Skeletal muscle satellite cell (primary cell): ENCODE measurements around the gene STK11.
"Not testable (repeated sequence)": the region's sequence is repeated elsewhere in the genome, so short reads cannot be mapped to it uniquely, and the experiment has no call there.

Source experiments
- H3K27me3 ChIP-seq: 2 replicates; pipeline ENCODE4 v1.7.0; 2013; ENCODE audit warnings: low read length; ENCODE audit not compliant: control insufficient read depth, insufficient read depth
- H3K36me3 ChIP-seq: 2 replicates; pipeline ENCODE4 v1.7.0; 2013; ENCODE audit warnings: mild to moderate bottlenecking, control low read depth, low read length; ENCODE audit not compliant: insufficient read depth
- H3K4me1 ChIP-seq: 2 replicates; pipeline ENCODE4 v1.7.0; 2013; ENCODE audit warnings: low read length; ENCODE audit not compliant: control insufficient read depth, insufficient read depth
- H3K4me2 ChIP-seq: 2 replicates; pipeline ENCODE4 v1.7.0; 2013; ENCODE audit warnings: mild to moderate bottlenecking, low read length
- H3K4me3 ChIP-seq: 2 replicates; pipeline ENCODE4 v1.7.0; 2013; ENCODE audit warnings: low read length
- H3K9ac ChIP-seq: 2 replicates; pipeline ENCODE4 v1.7.0; 2013; ENCODE audit warnings: mild to moderate bottlenecking, low read depth, low read length, moderate library complexity
- H3K9me3 ChIP-seq: replicated peaks from 2 replicates; pipeline ENCODE4 v1.7.0; 2013; ENCODE audit warnings: mild to moderate bottlenecking, control low read depth, low read length

Gene STK11

GRCh38 chr19:1200614-1201013 lies 5.0 kb upstream of the STK11 start:
- H3K4me3 ChIP-seq, H3K4me2 ChIP-seq, H3K36me3 ChIP-seq, H3K9ac ChIP-seq, H3K9me3 ChIP-seq, H3K27me3 ChIP-seq: not testable (repeated sequence)
- H3K4me1 ChIP-seq: peaks cover 11% of the 10 kb centered on the region

- Histone ChIP-seq H3K9ac (peak overlapping the region; percentile 79), H3K4me3 (peak overlapping the region; percentile 79), H3K4me2 (peak overlapping the region; percentile 99), H3K4me1 (peaks cover 36% of the 10 kb centered on the region), H3K27me3 (no peaks in the 10 kb centered on the region), H3K9me3 (no peaks in the 10 kb centered on the region), H3K36me3 (peaks cover 10% of the 10 kb centered on the region)
Observed at GRCh38 chr19:1206150-1206863, 729 bp downstream of the STK11 start.

GRCh38 chr19:1206864-1207450 lies 1.4 kb downstream of the STK11 start:
- H3K4me2 ChIP-seq: peak overlapping the region; percentile 99
- H3K9me3 ChIP-seq: no peaks in the 10 kb centered on the region
- H3K27me3 ChIP-seq: no peaks in the 10 kb centered on the region
- peak overlapping the region; percentile 79 for H3K9ac ChIP-seq
- peaks cover 36% of the 10 kb centered on the region for H3K4me1 ChIP-seq
- peaks cover 10% of the 10 kb centered on the region for H3K36me3 ChIP-seq
- H3K4me3 ChIP-seq: peak overlapping the region; percentile 79

GRCh38 chr19:1208830-1209229 lies 3.3 kb downstream of the STK11 start:
- H3K9ac ChIP-seq, H3K9me3 ChIP-seq, H3K27me3 ChIP-seq: not testable (repeated sequence)
- Histone ChIP-seq H3K4me1 (peaks cover 38% of the 10 kb centered on the region), H3K4me2 (peak overlapping the region; percentile 68), H3K36me3 (peaks cover 17% of the 10 kb centered on the region), H3K4me3 (peak overlapping the region; percentile 42)

DNA sequence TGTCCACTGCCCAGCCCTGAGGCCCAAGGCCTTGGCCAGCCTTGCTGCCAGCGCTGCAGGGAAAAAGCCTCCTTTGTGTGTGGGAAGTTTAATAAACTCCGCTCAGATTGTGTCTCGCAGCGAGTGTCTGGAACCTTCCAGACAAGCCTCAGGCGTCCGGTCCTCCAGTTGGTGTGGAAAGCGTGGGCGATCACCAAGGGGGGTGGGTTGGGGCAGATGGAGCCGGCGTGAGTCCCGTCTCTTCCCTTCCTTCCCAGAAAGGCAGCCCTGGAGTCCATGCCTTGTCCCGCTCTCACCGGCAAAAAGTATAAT lies 4.6 kb downstream of the STK11 start:
- no peaks in the 10 kb centered on the region for H3K9me3 ChIP-seq
- peak overlapping the region; percentile 30 for H3K4me2 ChIP-seq
- peak overlapping the region; percentile 23 for H3K9ac ChIP-seq
- H3K27me3 ChIP-seq: no peaks in the 10 kb centered on the region
- peaks cover 21% of the 10 kb centered on the region for H3K36me3 ChIP-seq
- H3K4me1 ChIP-seq: peaks cover 48% of the 10 kb centered on the region
- no peak overlapping the region for H3K4me3 ChIP-seq

GRCh38 chr19:1211494-1212234 lies 6.1 kb downstream of the STK11 start:
- Histone ChIP-seq H3K9ac (no peak overlapping the region), H3K4me3 (no peak overlapping the region), H3K36me3 (peaks cover 21% of the 10 kb centered on the region)

GRCh38 chr19:1213391-1214286 lies 8.1 kb downstream of the STK11 start:
- Histone ChIP-seq H3K9me3 (no peaks in the 10 kb centered on the region), H3K4me1 (peaks cover 67% of the 10 kb centered on the region), H3K27me3 (no peaks in the 10 kb centered on the region), H3K4me3 (peak overlapping the region; percentile 34), H3K9ac (peak overlapping the region; percentile 85), H3K4me2 (peak overlapping the region; percentile 71), H3K36me3 (peaks cover 21% of the 10 kb centered on the region)

More at GRCh38 chr19:1211494-1212234, 6.1 kb downstream of the STK11 start:
- H3K27me3 ChIP-seq: no peaks in the 10 kb centered on the region
- H3K4me1 ChIP-seq: peaks cover 62% of the 10 kb centered on the region
- no peak overlapping the region for H3K4me2 ChIP-seq
- no peaks in the 10 kb centered on the region for H3K9me3 ChIP-seq

DNA sequence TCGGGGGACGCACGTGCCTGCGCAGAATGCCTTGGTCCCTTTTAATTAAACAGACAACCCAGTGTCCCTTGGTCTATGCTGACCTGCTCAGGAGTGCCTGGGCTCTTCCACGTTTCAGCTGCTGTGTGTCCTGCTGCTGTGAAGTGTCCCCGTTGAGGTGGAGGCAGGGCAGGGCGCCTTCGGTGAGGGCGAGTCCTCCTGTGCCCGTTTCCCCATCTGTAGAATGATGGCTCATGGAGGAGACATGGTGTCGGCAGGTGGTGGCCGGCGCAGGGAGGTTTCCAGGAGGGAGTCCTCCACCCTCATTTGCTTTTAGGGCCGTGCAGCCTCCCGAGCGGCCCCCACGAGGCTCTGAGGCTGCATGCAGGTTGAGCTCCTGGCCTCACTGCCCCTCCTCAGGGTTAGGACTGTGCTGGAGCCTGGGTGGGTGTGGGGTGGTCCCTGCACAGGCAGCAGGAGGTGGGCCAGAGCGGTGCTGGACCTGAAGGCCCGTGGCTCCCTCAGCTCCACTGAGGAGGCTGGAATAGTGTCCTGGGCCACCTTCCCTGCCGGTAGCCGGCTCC lies 8.8 kb downstream of the STK11 start:
- Histone ChIP-seq H3K9me3 (no peaks in the 10 kb centered on the region), H3K4me3 (peak overlapping the region; percentile 34), H3K4me1 (peaks cover 60% of the 10 kb centered on the region), H3K4me2 (peak overlapping the region; percentile 71), H3K36me3 (peaks cover 21% of the 10 kb centered on the region), H3K9ac (peak overlapping the region; percentile 85), H3K27me3 (no peaks in the 10 kb centered on the region)

DNA sequence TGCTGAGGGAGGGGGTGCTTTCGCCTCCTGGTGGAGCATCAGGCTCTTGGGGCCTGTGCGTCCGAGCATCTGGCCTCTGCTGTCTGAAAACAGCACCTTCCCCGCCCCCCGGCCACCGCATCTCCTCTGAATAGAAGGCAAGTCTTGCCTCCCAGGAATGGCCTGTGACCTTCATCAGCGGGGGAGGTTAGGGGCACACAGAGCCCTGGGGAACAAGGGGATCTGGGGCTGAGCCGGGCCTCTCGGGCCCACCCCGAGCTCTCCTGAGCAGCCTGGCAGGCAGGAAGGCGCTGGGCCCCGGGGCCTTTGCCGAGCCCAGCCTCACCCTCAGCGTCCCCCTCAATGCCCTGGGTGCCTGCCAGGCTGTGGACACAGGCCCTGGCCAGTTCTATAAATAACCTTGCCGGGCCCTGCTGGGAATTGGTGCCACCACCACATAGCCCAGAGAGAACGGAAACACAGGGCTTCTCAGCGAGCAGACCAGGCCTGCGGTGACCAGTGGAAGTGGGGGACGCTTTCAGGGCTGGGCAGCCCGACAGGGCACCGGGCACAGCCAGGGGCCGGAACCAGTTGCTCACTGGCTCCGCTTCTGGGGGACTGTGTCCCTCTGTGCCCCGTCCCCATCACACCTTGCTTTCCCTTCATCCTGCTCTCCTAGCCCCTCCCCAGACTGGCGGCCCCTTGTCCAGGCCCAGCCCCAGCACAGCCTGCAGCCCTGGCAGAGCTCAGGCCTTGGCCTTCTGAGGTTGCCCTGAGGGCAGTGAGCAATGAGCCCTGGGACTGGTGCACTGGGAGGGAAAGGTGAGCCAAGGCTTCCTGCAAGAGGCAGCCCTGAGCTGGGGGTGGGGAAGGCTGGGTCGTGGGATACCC lies 9.5 kb downstream of the STK11 start:
- H3K4me3 ChIP-seq: peak overlapping the region; percentile 34
- no peaks in the 10 kb centered on the region for H3K27me3 ChIP-seq
- peaks cover 20% of the 10 kb centered on the region for H3K36me3 ChIP-seq
- no peaks in the 10 kb centered on the region for H3K9me3 ChIP-seq
- peak overlapping the region; percentile 85 for H3K9ac ChIP-seq
- peak overlapping the region; percentile 71 for H3K4me2 ChIP-seq
- H3K4me1 ChIP-seq: peaks cover 53% of the 10 kb centered on the region

GRCh38 chr19:1216756-1217155 lies 11.2 kb downstream of the STK11 start:
- no peak overlapping the region for H3K4me3 ChIP-seq
- peak overlapping the region; percentile 71 for H3K4me2 ChIP-seq
- no peaks in the 10 kb centered on the region for H3K27me3 ChIP-seq
- H3K9ac ChIP-seq: peak overlapping the region; percentile 24
- H3K36me3 ChIP-seq: peaks cover 28% of the 10 kb centered on the region
- no peaks in the 10 kb centered on the region for H3K9me3 ChIP-seq
- peaks cover 52% of the 10 kb centered on the region for H3K4me1 ChIP-seq
